GM21528 (cell line): ENCODE data around the gene GAREM1.
"Not testable (repeated sequence)": the region's sequence is repeated elsewhere in the genome, so short reads cannot be mapped to it uniquely, and the experiment has no call there.

Experiments used
- ATAC-seq: cut with Tn5 transposase; IDR thresholded peaks from one replicate; pipeline ENCODE4 v1.9.1; 2021; ENCODE audit warnings: mild to moderate bottlenecking, moderate library complexity; ENCODE audit not compliant: unreplicated experiment, low FRiP score

The GAREM1 gene

DNA sequence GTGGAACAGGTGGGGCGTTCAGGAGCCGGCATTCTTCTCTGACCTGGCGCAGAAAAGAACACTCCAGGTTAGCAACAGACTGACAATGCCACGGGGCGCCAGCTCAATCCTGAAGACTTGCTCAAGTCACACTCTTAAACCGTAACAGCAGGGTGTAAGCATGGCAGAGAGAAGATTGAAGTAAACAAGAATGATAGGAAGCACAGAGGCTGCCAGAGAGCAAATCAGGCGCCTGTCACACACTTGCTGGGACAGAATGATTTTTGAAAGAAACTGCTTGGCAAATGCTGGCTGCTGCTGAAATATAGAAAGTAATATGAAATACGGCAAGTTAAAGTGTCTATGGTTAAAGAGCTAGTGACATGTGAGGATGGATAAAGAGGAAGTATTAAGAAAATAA is 200.3 kb downstream of the GAREM1 start:
- ATAC-seq = no peak

DNA sequence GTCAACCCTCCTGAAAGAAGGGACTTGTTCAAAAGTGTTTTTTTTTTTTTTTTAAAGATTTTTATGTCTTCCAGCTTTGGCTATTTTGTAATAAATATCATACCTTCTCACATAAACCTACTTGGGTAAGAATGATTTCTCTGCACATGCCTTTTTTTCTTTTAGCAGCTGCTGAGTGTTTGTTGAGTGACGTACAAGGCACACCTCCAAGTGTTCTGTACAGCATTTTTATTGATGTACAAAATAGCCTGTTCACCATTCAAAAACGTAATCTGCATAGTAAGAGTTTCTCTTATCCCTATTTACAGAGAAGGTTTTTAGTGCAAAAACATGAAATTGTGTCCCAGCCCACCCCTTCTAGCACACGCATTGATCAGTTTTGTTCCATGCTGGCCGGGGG is 203.2 kb downstream of the GAREM1 start:
- ATAC-seq = no peak

DNA sequence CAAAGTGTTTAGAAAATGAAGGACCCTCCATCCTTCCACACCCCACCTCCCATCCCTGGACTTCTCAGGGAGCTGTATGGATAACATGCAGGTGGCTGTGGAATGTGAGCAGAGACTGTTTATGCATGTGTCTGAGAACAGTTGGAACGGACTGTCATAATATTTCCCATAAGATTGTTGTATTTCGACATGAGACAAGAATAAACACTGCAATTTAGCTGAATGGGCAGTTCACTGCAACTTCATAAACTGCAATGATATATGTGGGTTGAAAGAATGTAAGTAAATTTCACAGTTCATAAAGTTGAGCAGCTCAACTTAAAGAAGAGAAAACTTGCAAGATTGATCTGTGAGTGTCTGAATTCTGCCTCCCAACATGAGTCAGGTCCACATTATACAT is 206.3 kb downstream of the GAREM1 start:
- no peak for ATAC-seq

DNA sequence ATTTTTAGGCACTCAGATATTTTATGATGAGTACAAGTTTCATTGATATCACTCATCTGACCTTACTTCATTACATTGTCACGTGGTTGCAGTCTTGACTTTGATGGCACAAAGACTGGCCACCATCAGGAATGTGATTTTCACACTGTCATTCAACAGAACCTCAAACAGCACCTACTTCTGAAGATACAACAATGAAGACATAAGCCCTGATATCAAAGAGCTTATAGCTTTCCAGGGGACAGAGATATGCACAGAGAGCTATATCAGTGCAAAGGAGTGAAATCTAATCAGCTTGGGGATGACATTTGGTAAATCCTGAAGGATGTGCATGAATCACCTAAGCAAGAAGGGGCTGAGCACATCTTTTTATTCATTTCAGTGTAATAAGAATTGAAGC is 208.6 kb downstream of the GAREM1 start:
- ATAC-seq = no peak

DNA sequence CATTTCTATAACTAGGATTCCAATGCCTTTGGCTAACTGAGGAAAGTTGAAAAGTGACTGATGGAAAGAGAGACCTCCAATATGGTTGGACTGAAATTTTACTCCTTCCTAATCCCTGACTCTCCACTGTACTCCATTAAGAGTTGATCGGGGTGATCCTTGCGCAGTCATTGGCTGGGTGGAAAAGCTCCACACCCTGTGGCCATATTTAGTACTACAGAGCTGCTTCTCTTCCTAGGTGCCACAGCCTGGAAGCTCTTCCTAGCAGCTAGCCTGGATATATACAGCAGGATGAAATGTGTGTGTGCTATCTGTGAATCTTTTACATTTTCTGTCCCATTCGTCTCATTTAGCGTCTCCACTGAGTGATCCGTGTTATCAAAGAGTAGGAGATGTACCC is 209.7 kb downstream of the GAREM1 start:
- no peak for ATAC-seq

DNA sequence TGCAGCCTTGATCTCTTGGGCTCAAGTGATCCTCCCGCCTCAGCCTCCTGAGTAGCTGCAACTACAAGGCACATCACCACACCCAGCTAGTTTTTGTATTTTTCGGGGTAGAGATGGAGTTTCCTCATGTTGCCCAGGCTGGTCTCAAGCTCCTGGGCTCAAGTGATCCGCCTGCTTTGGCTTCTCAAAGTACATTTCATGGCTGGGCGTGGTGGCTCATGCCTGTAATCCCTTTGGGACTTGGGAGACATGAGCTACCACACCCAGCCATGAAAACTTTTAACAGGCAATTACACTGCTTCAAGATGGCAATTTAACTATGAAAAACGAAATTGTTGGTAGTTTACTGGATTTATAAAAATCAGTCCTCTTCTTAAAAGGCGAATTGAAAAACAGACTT is 211.1 kb downstream of the GAREM1 start:
- ATAC-seq = no peak

DNA sequence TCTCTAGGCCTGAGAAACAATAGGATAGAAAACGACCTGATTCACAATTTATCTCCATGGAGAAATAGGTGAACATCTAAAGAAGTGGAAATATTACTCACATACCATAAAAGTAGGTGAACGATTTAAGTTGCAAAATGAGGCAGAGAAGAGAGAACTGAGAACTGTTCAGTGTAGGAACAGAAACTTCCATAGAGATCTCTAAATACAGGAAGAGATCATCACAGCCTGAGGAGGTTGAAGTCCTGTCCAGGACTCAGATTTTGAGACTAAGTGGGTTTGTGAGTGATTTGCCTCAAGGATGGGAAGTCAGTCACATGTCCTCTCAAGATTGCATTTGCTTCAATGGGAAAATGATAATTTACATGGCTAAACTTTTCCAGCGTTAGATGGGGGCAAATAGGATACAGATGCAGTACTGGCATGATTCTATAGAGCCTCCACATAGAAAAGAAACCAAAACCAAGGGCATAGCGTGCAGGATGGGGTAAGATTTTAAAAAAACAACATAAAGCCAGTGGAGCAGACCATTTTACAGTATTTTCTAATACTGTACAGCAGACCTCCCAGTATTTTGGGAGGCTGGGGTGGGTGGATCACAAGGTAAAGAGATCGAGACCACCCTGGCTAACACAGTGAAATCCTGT is 212.0 kb downstream of the GAREM1 start:
- no peak for ATAC-seq

DNA sequence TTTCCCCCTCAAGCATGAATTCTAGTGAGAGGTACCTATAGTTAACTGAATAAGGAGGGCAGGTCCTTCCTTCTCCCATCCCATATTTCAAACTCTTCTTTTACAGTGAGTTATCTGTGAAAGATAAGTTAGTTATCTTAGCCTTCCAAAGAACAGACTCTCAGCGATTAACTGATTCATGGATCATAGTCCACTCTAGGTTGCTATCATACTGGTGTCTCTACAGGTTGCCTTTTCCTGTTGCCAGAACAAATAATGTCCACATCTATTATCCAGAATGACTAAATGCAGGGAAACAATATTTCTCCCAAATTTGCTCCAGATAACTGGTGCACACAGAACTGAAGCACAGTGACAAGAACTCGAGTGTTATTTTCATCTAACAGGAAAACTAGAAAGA is 212.5 kb downstream of the GAREM1 start:
- no peak for ATAC-seq

DNA sequence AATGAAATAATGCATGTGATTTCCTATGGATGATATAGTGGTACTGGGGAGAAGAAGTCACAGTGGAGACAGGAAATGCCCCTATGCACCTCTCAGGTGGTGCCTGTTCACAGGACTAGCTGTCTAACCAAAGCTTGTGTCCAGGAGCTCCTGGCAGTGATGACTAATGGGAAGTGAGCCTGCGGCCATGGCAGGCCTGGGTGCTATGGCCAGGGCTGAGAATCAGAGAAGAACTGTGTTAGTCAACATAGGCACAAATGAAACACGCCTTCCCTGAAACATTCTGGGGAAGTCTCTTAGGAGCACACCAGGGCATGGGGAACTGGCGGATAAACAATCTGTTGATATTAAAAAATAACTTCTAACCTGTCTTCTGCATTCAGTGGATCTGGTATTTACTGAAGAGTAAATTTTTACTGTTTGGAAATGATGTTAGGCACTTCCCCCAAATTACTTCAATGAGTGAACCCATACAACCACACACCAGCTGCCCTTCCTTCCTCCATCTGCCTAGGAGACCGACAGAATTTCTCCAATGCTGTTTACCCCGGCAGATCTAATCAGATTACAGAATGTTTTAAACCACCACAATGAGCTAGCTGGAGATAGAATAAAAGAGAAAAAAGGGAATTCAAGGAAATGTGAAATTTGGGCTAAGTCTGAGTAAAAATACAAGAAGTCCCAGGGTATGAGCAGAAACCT is 213.4 kb downstream of the GAREM1 start:
- no peak for ATAC-seq

DNA sequence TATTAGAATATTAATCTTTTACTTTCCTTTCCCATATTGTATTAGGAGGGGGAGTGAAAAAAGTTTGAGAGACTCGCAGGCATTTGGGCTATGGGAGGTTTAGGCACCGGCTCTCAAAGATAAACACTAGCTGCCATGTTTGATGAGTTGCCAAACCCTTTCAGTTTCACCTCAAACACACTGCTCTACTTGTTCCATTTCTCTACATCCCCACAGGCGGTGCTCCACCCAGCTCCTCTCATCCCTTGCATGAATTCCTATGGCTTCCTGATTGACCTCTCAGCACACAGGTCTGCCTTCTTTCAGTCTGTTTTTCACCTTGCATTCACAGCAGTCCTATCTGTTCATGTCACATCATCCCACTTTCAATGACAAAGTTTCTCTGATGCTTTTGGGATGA is 215.1 kb downstream of the GAREM1 start:
- no peak for ATAC-seq

DNA sequence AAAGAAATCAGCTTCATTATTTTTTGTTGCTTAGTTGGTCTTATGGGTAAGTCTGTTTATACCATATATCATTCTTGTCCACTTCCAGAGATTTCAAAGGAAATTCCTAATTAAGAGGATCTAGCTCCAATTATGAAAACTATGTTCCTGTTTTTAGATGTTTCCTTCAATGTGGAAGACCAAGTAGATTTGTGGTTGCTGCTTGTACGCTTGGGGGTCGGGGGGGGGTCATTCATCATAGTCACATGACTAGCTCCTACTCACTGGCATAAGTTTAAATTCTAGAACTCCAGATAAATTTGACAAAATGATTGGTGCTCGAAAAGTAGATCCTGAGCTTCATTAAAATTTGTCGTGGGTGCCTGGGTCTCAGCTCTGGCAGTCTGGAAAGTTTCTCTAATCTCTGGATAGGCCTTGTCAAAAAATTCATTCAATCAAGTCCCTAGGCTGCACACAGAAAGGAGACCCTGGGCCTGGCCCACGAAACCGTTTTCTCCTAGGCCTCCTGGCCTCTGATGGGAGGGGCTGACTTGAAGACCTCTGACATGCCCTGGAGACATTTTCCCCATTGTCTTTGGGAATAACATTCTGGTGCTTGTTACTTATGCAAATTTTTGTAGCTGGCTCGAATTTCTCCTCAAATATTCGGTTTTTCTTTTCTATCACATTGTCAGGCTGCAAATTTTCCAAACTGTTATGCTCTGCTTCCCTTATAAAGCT is 218.4 kb downstream of the GAREM1 start:
- no peak for ATAC-seq

DNA sequence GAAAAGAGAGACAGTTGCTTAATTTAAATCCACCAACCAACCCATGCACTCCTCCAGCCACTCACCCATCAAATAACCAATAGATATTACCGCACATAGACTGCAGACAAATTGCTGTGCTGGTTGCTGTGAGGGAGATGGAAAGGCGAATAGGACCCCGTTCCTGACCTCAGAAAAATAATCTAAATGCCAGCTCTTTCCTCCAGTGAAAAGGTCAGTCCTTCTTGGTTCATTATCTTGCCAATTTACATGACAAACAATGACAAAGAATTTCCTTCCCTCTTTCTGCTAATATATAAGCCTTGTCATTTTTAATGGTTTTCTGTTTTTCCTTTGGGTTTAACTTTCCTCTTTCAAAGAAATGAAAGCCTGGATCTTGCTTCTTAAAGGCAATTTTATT is 219.2 kb downstream of the GAREM1 start:
- ATAC-seq = no peak

DNA sequence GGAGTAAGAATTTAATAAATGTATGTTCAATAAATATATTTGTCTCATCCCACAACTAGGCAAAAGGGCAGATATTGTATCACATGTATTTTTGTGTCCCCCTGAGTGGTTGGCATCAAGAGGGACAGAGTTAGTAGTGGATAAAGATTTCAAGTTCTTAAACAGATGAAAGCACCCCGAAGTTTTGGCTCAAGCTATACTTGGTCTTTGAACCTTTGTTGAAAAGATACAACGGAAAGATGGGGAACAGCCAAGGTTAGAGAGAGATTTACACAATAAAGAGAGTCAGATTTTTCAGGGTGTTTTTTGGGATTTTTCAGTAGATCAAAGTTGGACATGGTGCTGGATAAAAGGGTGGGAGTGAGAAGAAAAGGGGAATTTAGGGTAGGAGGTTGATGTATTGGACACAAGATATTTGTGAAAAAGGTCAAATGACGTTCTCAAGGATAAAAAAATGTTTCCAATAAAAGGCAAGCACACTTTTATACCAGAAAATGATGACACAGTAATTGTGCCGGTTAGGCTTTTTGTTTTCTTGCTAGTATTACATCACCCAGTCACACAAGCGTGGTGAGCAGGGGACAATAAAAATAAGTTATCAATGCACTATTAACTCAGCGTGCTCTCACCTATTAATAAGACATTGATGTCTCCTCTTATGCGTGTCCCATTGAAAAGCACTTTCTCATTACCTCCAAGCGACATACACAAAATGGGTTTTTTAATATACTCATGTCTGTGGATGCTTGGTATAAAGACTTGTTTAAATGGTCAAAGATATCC is 221.3 kb downstream of the GAREM1 start:
- no peak for ATAC-seq

DNA sequence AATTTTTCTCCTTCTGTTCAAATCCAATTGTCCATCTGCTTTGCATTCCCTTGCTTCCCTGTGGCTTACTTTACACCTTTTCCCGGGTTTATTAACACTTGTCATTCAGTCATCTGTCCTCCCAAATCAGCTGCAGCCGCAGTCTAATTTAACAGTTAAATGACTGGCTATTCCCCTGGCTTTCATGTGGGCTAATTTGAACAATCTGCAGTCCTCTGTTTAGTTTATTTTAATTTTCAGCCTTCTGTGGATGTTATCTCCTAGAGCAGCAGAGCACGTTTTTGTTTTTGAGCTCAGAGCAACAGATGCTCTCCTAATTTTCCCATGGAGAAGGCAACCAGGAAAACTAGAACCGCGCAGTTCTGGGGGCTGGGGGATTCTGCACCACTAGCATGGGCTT is 225.8 kb downstream of the GAREM1 start:
- ATAC-seq = no peak

DNA sequence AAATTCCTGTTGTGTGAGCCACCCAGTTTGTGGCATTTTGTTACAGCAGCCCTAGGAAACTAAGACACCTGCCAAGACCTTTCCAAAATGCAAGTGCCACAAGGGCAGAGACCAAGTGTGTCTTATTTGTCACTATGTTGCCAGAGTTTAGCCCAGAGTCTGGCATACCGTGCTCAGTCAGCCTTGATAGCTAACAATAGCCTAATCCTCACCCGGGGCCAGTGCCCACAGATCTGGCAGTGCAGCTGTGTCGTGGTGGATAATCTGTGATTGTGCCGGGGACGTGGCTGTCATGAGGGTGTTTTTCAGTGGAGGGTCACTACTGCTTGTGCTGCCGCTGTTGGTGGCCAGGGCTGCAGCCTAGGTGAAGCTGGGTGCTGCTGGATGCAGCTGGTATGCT is 227.3 kb downstream of the GAREM1 start:
- ATAC-seq = no peak

DNA sequence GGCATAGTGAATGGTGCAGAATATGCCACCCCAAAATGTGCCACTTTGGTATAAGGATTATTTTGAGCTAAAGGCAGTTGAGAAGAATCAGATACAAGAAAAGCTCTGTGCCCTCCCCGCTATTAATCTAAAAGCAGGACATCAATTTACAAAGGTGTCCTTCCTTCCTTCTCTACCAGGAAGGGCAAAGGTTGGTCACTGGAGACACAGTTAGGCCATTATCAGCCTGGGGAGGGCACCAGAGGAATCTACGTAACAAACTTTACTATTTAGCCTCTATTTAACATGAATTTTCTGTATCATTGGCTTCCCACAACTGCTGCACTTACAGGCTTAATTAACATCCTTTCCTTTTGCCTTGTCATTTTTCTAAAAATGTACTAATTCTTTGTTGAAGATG is 228.3 kb downstream of the GAREM1 start:
- no peak for ATAC-seq

DNA sequence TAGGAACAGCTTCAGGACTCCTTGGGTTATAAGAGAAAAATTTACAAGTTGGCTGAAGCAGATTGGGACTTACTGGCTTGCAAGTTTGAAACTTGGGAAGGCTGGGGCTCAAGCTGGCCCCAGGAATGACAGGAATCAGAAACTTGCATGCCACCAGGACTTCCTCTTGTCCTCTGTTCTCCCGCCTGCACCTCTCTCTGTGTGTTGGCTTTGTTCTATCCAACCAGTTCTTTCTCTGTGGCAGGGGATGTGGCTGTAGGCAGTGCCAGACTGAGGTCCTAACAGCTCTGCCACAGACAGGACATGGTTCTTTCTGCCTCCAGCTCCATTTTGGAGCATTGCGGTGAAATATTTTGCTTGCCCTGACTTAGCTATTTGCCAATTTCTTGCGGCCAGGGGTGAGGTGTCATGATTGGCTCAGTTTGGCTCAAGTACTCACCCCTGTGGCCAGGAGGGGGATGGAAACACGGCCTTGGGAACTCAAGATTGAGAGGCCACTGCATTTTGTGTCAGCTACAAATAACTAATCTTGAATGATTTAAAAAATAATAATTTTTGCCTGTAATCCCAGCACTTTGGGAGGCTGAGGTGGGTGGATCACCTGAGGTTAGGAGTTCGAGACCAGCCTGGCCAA is 231.9 kb downstream of the GAREM1 start:
- ATAC-seq = no peak

DNA sequence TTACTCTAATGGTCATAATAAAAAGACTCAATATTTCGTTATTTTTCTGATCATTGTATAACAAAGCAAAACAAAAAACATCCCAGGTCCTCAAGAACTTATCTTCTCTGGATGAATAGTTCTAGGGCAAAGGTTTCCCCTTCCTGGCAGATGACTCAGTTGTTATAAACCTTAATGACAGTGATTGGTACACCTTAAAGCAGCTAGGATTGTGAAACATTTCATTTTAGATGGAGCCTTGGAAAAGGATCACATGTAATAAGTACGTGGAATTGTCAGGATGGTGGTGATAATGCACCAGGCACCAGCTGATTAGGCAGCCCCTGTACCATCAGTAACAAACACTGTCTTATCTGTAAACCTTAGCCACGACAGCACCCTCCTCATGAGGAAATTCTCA is 233.6 kb downstream of the GAREM1 start:
- no peak for ATAC-seq

DNA sequence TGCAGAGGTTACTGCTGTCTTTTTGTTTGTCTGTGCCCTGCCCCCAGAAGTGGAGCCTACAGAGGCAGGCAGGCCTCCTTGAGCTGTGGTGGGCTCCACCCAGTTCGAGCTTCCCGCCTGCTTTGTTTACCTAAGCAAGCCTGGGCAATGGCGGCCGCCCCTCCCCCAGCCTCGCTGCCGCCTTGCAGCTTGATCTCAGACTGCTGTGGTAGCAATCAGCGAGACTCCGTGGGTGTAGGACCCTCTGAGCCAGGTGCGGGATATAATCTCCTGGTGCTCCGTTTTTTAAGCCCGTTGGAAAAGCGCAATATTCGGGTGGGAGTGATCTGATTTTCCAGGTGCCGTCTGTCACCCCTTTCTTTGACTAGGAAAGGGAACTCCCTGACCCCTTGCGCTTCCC is 237.3 kb downstream of the GAREM1 start:
- not testable (repeated sequence) for ATAC-seq

DNA sequence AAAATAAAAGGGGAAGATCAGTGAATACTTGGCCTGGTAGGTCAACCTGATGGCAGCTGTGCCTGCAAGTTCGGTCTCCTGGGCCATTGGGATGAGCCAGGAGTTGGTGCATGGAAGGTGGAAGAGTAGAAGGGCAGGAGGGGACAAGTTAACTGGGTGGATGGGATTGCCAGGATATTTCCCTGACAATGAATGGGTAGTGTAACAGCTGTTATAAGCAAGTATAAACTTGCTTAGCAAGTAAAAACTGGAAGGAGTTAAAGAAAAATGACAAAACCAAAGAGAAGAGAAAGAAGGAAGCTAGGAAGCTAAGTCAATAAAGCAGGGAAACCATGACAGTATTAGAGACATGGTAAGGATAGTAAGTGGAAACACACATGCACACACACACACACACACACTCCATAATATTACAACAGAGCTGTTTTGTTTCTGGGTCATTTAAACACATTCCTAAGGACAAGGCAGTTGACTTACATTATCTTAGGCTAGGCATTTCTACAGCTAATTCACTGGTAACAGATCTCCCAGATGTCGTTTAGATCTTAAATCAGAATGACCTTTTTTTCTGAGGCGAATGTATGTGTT is 251.2 kb downstream of the GAREM1 start:
- no peak for ATAC-seq
